ENCODE data around the gene PIGH.
"Not testable (repeated sequence)": the region's sequence is repeated elsewhere in the genome, so short reads cannot be mapped to it uniquely, and the experiment has no call there.

Gene PIGH

DNA sequence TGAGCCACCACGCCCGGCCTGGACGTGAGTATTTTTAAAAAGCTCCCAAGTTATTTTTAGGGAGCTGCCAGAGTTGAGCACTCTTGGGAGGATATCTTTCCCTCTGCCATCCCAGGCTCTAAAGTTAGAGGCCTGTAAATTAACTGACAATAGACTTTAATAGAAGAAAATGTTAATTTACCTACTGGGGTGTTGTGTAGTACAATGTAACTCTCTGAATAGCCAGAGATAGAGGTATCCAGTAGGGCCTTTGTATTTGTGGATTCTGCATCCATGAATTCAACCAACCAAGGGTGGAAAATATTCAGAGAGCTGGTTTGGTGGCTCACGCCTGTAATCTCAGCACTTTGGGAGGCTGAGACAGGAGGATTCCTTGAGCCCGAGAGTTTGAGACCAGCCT lies 7.6 kb upstream of the PIGH start:
- no peak for FAIRE-seq

DNA sequence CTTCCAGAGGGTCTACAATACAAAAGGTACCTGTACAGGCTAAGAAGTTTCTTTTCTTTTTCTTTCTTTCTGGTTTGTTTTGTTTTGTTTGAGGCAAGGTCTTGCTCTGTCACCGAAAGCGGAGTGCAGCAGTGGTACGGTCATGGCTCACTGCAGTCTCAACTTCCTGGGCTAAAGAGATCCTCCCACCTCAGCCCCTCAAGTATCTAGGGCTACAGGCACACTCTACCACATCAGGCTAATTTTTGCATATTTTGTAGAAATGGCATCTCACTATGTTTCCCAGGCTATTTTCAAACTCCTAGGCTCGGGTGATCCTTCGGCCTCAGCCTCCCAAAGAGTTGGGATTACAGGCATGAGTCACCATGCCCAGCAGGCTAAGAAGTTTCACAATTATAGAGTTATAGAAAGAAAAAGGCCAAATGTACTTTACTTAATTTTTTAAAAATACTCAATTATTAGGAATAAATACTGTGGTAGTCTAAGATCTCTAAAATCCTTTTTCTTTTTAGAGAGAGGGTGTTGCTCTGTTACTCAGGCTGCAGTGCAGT lies 3.0 kb upstream of the PIGH start:
- FAIRE-seq, result no peak

DNA sequence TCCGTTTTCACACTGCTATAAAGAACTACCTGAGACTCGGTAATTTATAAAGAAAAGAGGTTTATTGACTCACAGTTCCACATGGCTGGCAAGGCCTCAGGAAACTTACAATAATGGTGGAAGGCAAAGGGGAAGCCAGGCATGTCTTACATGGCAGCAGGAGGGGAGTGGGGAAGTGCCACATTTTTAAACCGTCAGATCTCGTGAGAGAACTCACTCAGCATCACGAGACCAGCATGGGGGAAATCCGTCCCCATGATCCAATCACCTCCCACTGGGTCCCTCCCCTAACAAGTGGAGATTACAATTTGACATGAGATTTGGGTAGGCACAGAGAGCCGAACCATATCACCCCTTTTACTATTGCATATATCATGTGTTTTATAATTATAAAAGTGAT lies 2.0 kb upstream of the PIGH start:
- no peak for FAIRE-seq

DNA sequence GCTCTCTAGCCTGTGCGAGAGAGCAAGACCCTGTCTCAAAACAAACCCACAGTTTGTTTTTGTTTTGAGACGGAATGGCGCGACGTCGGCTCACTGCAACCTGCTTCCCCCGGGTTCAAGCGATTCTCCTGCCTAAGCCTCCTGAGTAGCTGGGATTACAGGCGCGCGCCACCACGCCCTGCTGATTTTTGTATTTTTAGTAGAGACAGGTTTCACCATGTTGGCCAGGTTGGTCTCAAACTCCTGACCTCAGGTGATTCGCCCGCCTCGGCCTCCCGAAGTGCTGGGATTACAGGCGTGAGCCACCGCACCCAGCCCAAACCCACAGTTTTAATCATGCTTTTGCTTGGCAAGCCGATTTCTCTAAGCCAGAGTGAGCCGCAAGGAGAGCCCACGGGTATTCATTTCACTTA lies 500 bp upstream of the PIGH start:
- not testable (repeated sequence) for FAIRE-seq

DNA sequence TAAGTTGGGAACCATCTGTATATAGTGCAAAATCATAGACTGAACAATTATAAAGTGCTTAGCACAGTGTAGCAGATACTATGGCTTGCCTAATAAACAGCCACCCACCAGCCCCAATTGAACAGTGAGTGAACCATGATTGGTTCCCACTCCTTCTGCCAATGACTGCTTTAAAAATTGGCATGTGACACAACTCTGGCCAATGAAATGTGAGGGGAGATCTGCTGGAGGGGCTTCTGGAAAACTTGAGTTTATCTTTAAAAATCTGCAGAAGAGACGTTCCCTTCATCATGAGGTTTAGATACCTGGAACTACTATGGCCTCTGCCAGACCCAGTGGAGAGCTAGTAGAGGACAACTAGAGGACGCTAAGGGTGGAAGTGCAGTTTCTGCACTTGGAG lies 4.7 kb downstream of the PIGH start:
- no peak for FAIRE-seq

DNA sequence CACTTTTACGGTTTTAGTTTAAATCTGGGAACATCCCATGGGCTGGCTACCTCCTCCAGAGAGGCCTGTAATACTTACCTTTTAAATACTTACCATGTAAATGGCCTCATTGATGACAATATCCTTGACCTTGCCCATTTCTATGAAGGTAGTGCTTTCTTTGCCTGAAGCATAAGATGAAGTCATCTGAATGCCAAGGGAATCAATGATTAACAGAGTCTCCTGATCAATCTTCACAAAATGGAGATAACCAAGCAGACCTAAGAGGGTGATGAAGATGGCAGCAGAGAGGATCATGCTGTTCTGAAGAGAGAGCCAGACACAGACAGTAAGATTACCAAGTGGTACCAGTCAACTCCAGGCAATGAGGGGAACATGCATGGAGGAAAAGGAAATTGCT lies 6.4 kb downstream of the PIGH start:
- not testable (repeated sequence) for FAIRE-seq

DNA sequence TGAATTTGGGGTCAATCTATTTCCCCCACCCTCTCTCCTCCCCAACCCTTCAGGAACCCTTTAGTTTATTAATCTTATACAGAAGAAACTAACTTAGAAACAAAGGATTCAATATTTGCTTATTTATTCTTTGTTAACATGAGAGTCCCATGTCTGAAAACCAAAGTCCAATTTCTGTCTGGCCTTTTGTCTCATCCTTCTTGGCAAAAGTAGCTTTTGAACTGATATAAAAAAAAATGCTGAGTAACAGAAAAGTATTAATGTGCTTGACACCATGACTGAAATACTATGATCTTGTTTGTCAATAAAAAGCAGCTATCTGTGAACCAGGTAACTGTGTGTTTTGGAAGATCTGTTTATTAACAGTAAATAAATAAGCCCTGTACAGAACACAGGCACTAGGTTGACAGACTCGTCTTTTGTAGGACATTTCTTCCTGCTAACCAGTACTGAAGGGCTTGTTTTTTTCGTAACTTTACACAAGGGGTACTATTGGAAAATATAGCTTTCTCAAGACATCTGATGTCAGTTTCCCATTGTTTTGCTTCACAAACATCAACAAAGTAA lies 10.8 kb downstream of the PIGH start:
- FAIRE-seq, result no peak

DNA sequence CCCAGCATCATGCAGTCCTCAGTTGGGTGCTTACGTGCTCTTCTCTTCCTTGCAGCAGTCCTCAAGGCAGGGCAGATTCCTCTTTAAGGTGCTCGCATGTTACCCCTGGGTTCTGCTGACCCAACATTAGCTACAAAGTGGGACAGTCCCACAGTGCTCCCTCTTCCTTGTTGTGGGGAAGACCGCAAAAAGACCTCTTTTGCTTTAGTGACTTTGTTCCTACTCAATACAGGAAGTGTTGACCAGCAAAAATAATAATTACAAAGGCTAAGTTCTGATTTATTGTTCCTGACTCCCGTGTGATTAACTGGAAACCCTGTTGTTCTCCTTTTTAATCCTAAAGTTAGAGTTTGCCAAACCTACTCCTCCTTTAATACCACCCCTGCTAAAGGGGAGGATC lies 13.7 kb downstream of the PIGH start:
- FAIRE-seq, result no peak

DNA sequence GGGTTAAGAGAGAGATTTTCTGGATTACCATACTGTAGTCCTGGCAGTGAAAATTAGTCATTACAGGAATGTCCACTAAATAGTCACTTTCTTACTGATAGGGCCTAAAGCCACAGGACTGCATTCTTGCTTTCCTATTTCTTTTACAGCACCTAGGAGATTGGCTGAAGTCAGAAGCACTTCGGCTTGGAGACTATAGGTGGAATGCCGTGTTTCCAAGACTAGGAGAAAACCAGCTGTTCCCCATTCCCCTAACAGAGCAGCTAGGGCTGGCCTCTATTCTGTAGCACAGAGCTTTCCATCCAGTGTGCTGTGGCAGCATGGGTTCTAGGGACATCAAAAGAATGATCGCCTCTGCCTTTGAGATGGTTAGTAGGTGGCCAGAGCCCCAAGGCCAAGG lies 15.1 kb downstream of the PIGH start:
- FAIRE-seq, result no peak

DNA sequence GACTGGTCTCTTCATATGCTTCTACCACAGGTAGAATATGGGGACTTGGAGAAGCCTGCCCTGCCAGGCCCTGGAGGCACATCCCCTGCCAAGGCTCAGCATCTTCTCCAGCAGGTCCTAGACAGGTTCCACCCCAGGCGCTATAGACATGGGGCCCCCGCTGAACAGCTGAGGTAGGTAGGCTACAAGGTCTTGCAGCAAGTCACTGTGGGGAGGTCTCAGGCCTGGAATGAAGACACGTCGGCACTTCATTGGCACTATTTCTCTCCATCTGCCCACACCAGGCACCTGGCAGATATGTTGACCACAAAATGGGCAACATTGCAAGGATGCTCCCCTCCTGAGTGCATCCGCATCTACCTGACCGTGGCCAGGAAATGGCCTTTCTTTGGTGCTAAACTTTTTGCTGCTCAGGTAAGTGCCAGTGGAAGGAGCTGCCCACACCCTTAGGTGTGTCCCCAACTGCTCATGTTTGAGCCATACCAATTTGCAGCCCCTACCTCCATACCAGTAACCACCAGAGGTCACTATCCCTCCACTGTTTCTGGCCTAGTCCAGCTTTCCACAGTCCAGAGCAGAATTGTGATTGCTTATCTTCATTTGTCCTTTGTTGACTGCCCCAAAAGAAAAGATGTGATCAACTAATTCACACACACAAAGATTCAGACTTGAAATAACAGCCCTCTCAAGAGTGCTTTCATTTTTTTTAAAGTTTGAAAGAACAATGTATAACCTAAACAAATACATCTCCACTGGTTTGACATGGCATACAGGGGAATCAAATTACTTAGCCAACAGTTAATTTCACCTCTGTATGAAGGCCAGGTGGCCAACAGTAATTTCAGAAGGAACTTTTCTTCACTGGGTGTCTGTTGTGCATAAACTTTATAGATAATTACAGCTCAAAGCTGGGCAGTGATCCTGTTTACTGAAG lies 16.1 kb downstream of the PIGH start:
- FAIRE-seq, result no peak

DNA sequence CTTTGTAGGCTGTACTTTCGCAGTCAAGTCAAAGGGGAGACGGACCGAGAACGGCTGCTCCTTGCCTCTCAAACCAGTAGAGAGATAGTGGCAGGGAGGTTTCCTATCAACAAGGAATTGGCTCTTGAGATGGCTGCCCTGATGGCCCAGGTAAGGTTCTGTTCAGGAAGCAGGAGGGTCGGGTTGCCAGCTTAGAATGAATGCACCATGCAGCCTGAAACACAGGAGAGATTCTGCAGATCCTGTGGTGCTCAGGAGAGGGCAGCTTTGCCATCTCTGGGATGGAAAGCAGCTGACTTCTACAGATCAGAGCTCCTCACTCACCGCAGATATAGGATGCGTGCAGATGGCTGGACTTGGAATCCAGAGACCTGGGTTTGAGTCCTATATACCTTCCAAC lies 18.0 kb downstream of the PIGH start:
- FAIRE-seq, result no peak

DNA sequence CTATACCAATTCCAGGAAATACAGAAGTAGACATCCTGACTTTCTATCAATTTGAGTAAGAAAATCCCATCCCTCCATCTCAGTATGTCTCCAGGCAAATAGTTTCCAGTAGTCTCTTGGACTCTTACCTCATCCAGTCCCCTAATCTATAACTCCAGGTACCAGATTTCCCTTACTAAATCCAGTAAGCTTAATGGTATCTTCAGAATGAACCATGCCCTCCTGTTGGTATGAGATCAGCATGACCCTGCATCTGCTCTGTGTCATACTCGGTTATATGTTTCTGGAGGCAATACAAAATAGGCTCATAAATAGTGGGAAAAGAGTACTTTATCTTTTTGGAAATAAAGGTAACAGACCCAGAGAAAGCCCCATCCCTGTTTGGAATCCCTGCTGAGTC lies 18.4 kb downstream of the PIGH start:
- FAIRE-seq, result no peak

DNA sequence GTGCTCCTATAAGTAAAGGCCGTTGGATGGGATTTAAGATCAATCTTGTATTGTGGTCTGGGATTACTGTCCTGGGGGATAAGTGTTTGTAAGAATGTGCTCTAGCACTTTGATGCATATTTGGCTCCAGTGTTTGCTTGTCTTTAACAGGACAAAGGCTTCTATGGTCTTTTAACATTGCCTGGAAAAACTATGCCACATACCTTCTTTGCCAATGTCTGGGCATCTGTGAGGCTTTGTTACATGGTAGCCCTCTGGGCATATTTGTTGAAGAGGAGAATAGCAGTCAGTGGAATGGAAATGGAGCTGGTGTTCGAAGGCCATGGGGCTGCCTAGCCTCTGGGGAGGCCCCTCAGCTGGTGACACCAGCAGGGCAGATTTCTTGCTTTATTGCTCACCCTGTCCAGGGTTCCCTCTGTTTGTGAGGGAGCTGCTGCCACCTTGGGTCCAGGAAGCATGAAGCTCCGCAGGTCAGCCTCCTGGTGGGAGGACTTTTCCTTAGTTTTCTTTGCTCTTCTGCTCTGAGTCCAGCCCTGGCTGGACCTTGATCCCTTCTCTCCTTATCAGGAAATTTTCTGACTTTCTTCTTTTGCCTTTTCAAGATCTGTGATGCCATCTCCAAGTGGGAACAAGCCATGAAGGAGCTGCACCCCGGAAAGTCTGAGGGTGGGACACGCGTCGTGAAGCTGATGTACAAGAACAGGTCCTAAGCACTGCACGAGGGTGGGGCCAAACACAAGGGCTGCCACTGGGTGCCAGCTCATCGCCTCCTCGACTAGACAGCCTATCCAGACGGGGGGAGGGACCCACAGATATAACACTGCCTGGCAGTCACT lies 19.5 kb downstream of the PIGH start:
- no peak for FAIRE-seq

DNA sequence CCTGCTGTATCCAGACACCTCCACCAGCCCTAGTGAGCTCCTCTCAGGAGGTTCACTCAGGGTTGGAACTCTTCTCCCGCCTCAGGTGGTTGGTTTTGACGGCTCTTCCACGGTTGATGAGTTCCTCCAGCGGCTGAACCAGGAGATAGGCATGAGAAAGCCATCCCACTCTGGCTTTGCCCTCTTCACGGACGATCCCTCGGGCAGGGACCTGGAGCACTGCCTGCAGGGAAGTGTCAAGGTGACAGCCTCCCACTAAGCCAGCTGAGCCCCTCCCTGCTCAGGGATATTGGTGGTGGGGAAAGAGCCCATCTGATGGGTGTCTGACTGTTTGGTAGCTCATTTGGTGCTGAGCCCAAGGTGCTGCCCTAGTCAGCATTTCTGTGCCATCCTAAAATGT lies 20.4 kb downstream of the PIGH start:
- no peak for FAIRE-seq

DNA sequence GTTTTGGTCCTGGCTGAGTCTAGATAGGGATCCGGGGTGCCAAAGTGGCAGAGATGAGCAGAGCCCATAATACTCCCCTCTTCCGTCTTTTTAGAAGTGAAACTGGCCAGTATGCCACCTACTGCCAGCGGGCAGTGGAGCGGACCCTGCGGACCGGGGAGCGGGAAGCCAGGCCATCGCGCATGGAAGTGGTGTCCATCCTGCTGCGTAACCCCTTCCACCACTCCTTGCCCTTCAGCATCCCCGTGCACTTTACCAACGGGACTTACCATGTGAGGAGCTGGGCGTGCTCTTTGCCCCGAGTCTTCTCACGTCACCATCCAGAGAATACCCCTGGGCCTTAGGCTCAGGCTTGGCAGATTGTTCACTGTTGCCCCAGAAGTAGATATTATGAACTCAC lies 21.0 kb downstream of the PIGH start:
- FAIRE-seq, result no peak

DNA sequence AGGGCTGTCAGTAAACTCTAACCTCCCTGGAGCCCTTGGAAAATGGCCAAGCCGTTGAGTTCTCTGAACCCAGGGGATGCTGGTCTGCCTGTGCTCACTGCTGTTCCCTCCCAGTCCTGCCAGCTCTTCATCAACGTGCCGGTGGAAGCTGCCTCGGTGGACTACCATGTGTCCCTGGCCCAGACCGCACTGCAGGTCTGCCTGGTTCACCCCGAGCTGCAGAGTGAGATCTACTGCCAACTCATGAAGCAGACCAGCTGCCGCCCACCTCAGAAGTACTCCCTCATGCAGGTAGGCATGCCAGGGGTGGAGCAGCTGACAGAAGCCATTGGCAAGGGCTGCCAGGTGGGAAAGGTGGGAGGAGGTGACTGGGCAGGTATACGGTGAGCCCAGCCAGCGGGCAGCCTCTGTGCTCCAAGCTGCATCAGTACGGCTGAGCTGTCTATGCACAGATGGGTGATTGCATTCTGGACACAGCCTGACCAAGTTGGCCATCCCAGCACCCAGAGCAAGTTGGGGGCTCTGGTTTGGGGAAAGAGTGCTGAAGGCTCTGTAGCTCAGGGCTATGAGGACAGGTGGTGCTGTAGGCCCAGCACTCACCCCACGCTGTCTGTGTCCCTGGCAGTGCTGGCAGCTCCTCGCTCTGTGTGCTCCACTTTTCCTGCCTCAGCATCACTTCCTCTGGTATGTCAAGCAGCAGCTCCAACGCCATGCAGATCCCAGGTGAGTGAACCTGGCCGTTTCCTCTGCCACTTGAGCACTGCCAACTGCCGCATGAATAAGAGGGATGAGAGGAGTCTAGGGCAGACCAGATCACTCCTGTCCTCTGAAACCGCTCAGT lies 21.9 kb downstream of the PIGH start:
- FAIRE-seq, result no peak

DNA sequence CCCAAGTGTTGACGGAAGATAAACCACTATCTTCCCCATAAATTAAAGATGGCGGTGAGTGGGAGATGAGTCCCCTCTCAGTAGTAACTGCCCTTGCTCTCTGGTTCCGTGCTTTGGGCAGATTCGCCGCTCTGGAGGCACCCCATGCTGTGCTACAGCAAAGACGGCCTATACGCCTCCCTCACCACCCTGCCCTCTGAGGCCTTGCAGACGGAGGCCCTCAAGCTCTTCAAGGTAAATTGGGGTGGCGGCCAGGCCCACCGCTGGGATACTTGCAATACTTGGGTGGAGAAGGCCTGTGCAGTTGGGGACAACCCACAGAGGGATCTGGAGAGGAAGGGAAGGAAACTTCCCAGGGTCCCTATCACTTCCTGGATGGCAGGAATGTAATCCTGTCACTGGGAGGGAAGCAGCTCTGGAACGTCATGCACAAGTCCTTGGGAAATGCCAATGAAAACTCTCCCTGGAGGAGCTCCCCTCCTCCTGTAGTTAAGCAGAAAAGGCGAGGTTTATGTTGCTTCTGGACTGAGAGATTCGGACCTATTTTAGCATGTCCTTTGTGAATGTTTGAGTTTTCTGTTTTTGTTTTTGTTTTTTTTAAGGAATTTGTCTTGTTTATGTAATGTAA lies 22.8 kb downstream of the PIGH start:
- FAIRE-seq, result no peak

DNA sequence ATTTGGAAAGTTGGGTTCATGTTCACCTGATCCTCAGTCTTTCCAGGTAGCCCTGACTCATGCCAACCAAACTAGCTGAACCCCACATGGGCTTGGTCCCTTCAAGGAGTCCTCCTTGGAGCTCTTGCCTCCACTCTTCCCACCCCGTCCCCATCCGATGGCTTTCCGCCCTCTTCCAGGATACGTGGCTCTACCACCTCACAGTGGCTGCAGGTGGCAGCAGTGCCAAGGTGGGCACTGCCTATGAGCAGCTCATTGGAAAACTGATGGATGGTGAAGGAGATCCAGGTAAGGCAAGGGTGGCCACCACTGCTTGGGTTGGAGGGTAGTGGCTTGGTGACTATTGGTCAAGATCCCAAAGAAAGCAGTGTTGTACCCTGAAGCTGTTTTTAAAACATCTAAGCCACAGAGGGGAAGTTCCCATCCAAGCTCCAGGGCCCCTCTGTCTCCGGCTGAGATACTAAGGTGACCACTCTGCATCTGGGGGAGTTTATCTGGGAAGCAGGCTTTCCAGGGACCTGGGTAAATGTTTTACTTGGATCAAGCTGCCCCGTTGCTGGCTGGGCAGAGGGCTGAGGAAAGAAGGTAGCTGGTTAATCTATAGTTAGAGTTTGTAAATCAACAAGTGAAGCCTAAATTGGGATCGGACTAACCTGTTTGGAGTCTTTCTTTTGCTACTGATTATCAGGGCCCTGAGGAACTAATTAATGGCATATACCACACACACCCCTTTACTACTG lies 23.7 kb downstream of the PIGH start:
- FAIRE-seq, result no peak

DNA sequence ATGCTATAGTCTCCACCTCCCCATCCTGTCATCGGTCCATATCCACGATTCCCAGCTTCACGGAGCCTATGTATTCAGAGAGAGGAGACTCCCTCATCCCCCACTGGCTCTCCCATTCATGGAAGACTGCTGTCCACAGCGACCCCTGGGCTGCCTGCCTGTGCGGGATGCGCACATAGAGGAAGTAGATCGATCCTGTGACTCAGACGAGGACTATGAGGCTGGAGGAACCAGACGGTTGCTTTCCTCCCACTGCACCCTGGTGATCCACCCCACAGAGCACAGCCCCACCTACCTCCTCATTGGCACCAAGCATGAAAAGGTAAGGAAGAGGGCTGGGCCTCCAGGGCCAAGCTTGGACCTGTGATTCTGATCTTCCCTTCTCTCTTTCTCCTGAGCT lies 24.4 kb downstream of the PIGH start:
- FAIRE-seq, result no peak

DNA sequence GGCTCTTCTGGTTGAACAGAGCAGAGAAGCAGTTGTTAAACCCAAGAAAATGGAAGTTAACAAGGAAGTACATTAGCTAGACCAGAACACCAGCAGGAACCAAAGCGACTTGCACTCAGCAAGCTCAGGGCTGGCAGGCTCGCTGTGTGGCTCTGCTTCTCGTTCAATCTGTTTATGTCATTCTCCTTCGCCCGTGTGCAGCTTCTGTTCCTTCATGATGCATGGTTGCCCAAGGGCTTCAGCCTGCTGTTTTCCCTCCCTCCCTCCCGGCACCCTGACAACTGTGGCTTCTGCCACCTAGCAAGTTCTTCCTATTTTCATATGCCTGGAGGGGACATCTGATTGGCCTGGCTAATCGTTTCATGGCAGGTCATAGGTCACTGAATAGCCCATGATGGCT lies 25.3 kb downstream of the PIGH start:
- FAIRE-seq, result no peak

DNA sequence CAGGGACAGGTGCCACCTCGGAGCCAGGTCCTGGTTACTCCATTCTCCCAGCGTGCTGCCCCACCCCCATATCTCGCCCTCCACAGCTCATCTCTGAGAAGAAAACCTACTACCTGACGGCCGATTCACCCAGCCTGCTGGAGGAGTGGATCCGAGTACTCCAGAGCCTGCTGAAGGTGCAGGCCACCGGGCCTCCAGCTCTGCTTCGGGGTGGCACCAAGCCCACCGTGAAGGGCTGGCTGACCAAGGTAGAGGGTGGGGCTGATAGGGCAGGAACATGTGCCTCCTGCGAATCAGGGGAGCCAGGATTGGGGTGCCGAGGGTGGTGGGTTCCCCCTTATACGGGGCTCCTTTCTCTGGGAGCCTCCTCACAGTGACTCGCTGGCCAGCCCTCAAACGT lies 25.9 kb downstream of the PIGH start:
- no peak for FAIRE-seq
